Transverse colon (tissue), 4 donors: Measurements from ENCODE around the gene CNTN4. TPM values are rescaled to one million over a fixed set of nuclear protein-coding genes. Genes with fewer than 3 reads are reported as not detected.

Experiments
- DNase-seq: peaks from one replicate; pipeline ENCODE4 v3.0.0-alpha.2; 2019
- H3K27ac ChIP-seq, 4 donors: fragments of 200-600 bp; sonication (generic); 2 replicates each; pipeline ENCODE4 v1.5.1; 2016 to 2018; ENCODE audit warnings: inconsistent platforms in 4 of 4
- H3K27me3 ChIP-seq: fragments of 200-600 bp; sonication (generic); 2 replicates; pipeline ENCODE4 v1.5.1; 2017; ENCODE audit warnings: inconsistent platforms
- H3K36me3 ChIP-seq, 4 donors: fragments of 200-600 bp; sonication (generic); 2 replicates each; pipeline ENCODE4 v1.5.1; 2017 to 2019; ENCODE audit warnings: inconsistent platforms in 4 of 4
- H3K4me1 ChIP-seq, 4 donors: fragments of 200-600 bp; sonication (generic); 2 replicates each; pipeline ENCODE4 v1.5.1; 2017 to 2020; ENCODE audit warnings: inconsistent platforms in 4 of 4
- H3K4me3 ChIP-seq, 4 donors: fragments of 200-600 bp; sonication (generic); 1 replicate in 1 of 4; 2 replicates in 3 of 4; pipeline versions ENCODE4 v1.5.1 to v1.6.1; 2017 to 2019; ENCODE audit warnings: inconsistent platforms in 4 of 4
- H3K9me3 ChIP-seq, 2 donors: fragments of 200-600 bp; sonication (generic); 2 replicates each; pipeline ENCODE4 v1.5.1; 2017 to 2019; ENCODE audit warnings: inconsistent platforms in 2 of 2
- EP300 ChIP-seq: sonication (generic); formaldehyde crosslinking; IDR thresholded peaks from one replicate; pipeline ENCODE4 v1.6.1; 2017; ENCODE audit warnings: antibody characterized with exemption, low read depth
- POLR2A ChIP-seq: fragments of 450-650 bp; IDR thresholded peaks from one replicate; pipeline ENCODE4 v1.6.1; 2016; ENCODE audit warnings: antibody characterized with exemption, mild to moderate bottlenecking, moderate library complexity
- POLR2AphosphoS5 ChIP-seq, 3 donors: sonication (generic); formaldehyde crosslinking; IDR thresholded peaks; one replicate each; pipeline ENCODE4 v1.6.1; 2016; ENCODE audit warnings: antibody characterized with exemption in 3 of 3
- WGBS, 2 donors: methylation state at CpG; one replicate each; pipeline ENCODE4 v1.1.5; 2018; ENCODE audit warnings: low coverage in 1 of 2; 5-methylcytosine and 5-hydroxymethylcytosine counted together
- in situ Hi-C, 4 donors: fragments of 200-750 bp; cut with MboI; loops; one replicate each; pipeline versions ENCODE4 v1.15.0 to v1.15.1; 2017; ENCODE audit warnings: low sequenced_read_pairs in 3 of 4, low pct_ligation_motif_present in 1 of 4, low pct_unique_long_range_greater_than_20kb in 1 of 4
- intact Hi-C: fragments of 100-400 bp; cut with DNase I; formaldehyde crosslinking; loops from one replicate; pipeline ENCODE4 v1.15.1; 2023; ENCODE audit warnings: low total_unique reads
- total RNA-seq, 4 donors: library from RNA; depleted of rRNA; stranded (reverse); fragments of >200 nt; gene quantifications; one replicate each; pipeline ENCODE4 v1.1.0, GENCODE V29; 2016
- TF ChIP-seq, protein P1 (sequence below), 5 experiments: fragments of 200-600 bp in 3 of 5; fragments of 450-650 bp in 2 of 5; sonication (generic) in 3 of 5; IDR thresholded peaks; 1 replicate in 2 of 5; 2 replicates in 3 of 5; pipeline ENCODE4 v1.5.1; 2016 to 2017; ENCODE audit warnings: antibody characterized with exemption in 5 of 5, inconsistent platforms in 3 of 5, mild to moderate bottlenecking in 2 of 5, moderate library complexity in 1 of 5

Gene CNTN4
- total RNA-seq, 4 donors from 2014 or later: 17.6 to 49.0 (median 17.8) TPM

DNA sequence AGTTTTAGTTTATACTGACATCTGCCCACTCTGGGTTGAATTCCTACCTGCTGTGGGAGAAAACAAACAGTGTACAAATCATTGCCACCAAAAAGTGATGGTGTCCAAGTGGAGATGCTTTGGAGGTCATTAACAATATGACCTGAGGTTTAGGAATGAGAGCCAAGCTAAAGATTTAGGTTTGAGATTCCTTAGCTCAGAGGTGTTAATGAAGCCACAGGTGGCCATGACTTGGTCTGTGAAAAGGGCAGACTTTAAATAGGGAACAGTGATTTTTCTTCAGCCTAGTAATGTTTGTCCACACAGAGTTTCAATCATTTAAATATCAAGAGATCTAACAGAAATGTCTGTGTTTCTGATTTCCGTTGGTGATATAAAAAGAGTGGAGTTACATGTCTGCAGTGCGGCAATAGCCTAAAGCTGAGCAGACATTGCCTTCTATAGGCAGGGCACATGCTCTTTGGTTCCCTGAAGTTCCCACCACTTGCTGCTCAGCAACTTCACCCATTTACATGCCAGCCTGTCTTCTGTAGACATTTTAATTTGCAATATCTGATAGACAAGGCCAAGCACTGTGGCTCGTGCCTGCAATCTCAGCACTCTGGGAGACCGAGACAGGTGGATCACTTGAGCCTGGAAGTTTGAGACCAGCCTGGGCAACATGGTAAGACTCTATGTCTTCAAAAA lies 588.3 kb downstream of the CNTN4 start:
- WGBS, 2 donors: 63% methylated on average over 4 of the region's 4 CpGs; no CpG with 5 or more reads in 1 of the 2 donors
- Histone ChIP-seq H3K27ac (no peak overlapping the region), H3K4me1 (no peaks in the 10 kb centered on the region), H3K4me3 (no peak overlapping the region), H3K27me3 (no peaks in the 10 kb centered on the region), H3K9me3 (no peaks in the 10 kb centered on the region), H3K36me3 (no peaks in the 10 kb centered on the region)
- TF ChIP-seq POLR2A: no peak
- TF ChIP-seq POLR2AphosphoS5 (IDR thresholded peaks at IDR 0.05): no peak
- TF ChIP-seq, protein P1, sequence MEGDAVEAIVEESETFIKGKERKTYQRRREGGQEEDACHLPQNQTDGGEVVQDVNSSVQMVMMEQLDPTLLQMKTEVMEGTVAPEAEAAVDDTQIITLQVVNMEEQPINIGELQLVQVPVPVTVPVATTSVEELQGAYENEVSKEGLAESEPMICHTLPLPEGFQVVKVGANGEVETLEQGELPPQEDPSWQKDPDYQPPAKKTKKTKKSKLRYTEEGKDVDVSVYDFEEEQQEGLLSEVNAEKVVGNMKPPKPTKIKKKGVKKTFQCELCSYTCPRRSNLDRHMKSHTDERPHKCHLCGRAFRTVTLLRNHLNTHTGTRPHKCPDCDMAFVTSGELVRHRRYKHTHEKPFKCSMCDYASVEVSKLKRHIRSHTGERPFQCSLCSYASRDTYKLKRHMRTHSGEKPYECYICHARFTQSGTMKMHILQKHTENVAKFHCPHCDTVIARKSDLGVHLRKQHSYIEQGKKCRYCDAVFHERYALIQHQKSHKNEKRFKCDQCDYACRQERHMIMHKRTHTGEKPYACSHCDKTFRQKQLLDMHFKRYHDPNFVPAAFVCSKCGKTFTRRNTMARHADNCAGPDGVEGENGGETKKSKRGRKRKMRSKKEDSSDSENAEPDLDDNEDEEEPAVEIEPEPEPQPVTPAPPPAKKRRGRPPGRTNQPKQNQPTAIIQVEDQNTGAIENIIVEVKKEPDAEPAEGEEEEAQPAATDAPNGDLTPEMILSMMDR (IDR thresholded peaks at IDR 0.05): no peak
- no peak for TF ChIP-seq EP300
- DNase-seq: no peak
- intact Hi-C loops: no loop called here
- in situ Hi-C loops: no loop called here

DNA sequence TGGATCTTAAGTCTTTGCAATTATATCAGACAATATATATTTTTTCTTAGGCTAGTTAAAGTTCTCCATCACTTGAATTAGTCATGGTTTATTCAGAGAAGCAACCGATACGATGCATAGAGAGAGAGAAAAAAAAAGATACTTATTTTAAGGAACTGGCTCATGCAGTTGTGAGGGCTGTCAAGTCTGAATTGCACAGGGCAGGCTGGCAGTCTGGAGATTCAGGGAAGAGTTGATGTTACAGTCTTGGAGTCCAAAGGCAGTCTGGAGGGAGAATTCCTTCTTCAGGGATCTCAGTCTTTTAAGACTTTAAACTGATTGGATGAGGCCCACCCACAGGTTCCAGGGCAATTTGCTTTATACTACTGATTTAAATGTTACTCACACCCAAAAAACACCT lies 598.9 kb downstream of the CNTN4 start:
- TF ChIP-seq, protein P1 (IDR thresholded peaks at IDR 0.05): no peak
- TF ChIP-seq POLR2A: no peak
- TF ChIP-seq EP300: no peak
- WGBS, 2 donors: 89% methylated on average over 2 of the region's 2 CpGs; no CpG with 5 or more reads in 1 of the 2 donors
- no peak overlapping the region for H3K27ac ChIP-seq
- in situ Hi-C loops: no loop called here
- H3K4me1 ChIP-seq: no peaks in the 10 kb centered on the region
- no peak for DNase-seq
- intact Hi-C loops: no loop called here
- H3K27me3 ChIP-seq: no peaks in the 10 kb centered on the region
- no peaks in the 10 kb centered on the region for H3K36me3 ChIP-seq
- H3K4me3 ChIP-seq: no peak overlapping the region
- H3K9me3 ChIP-seq: no peaks in the 10 kb centered on the region

DNA sequence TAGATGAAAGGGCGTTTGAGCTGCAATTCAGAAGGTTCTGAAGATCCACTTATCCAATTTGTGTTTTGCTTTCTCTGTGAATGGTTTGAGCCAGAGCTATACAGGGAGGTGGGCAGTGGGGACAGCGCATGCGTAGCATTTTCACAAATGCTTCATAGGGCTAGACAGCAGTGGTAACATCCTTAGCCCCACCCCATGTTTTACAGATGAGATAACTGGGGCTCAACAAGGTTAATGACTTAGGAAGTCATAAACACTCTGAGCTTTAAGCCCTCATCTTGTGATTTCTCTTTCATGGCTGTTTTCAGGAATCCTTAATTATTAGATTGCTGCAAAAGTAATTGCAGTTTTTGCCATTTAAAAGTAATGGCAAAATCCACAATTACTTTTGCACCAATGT lies 602.8 kb downstream of the CNTN4 start:
- TF ChIP-seq POLR2A (no peak), POLR2AphosphoS5 (IDR thresholded peaks at IDR 0.05) (no peak), EP300 (no peak)
- TF ChIP-seq, protein P1 (IDR thresholded peaks at IDR 0.05): no peak
- Histone ChIP-seq H3K27me3 (no peaks in the 10 kb centered on the region), H3K4me3 (no peak overlapping the region), H3K9me3 (no peaks in the 10 kb centered on the region), H3K4me1 (no peaks in the 10 kb centered on the region), H3K27ac (no peak overlapping the region), H3K36me3 (no peaks in the 10 kb centered on the region)
- in situ Hi-C loops: no loop called here
- intact Hi-C loops: no loop called here
- WGBS, 2 donors: 50 to 95% methylated on average over 1 to 3 of the region's 3 CpGs
- DNase-seq: no peak

DNA sequence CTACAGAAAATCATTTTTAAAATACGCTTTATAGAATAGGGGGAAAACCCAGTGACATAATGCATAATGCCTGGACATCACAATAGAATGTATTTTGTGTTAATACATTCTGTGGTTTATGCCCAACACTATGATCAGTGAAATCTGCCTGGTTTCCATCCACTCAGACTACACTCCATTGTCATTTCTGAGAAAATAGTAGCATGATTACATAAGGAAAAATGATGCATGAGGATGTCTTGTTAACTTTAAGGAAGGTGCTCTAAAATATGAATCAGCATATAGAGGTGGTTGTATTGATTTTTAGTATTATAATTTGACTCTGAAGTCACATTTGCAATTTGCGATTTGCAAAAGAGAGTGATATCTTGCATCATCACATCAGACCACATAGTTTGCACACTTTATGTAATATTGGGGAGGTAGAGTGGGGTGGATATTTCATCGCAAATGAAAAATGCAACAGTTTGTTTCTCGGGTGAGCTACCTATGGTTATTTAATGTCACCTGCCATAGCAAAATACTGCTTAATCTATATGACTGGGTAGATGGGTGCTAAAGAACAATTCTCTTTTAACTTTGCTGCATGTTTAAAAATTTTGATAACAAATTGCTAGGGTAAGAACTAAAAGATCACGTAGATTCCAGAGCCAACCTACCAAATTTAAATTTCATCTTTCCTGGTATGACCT lies 607.6 kb downstream of the CNTN4 start:
- Histone ChIP-seq H3K4me1 (no peaks in the 10 kb centered on the region), H3K4me3 (no peak overlapping the region), H3K27me3 (no peaks in the 10 kb centered on the region), H3K9me3 (no peaks in the 10 kb centered on the region), H3K27ac (no peak overlapping the region), H3K36me3 (no peaks in the 10 kb centered on the region)
- intact Hi-C loops: no loop called here
- no peak for DNase-seq
- 90 to 96% methylated on average over 4 to 5 of the region's 5 CpGs for WGBS, 2 donors
- in situ Hi-C loops: no loop called here
- TF ChIP-seq POLR2A (no peak), EP300 (no peak), POLR2AphosphoS5 (IDR thresholded peaks at IDR 0.05) (no peak)
- TF ChIP-seq, protein P1 (IDR thresholded peaks at IDR 0.05): no peak
